B cell (primary cell): Measurements from ENCODE around the gene MORC2. TPM values are rescaled to one million over a fixed set of nuclear protein-coding genes. Genes with fewer than 3 reads are reported as not detected.

Source experiments
- ATAC-seq: fragments of 200-7000 bp; cut with Tn5 transposase; one replicate; pipeline ENCODE4 v1.10.0; 2021; ENCODE audit warnings: low read depth, mild to moderate bottlenecking, moderate number of reproducible peaks, moderate library complexity
- CTCF ChIA-PET: fragments of 350-600 bp; sonication (Branson Sonifier 250); formaldehyde crosslinking; loops from one replicate; lab custom pipeline; 2021; ENCODE audit warnings: antibody characterized with exemption, inconsistent platforms; lab: Charles Lee
- POLR2A ChIA-PET: fragments of 350-600 bp; sonication (Branson Sonifier 250); formaldehyde crosslinking; loops from one replicate; lab custom pipeline; 2021; ENCODE audit warnings: antibody characterized with exemption; lab: Charles Lee
- DNase-seq: peaks from one replicate; pipeline ENCODE4 v3.0.0; 2013
- H2AFZ ChIP-seq: 2 replicates; pipeline ENCODE4 v1.6.1; 2012; ENCODE audit warnings: mild to moderate bottlenecking, low read depth, low read length; ENCODE audit not compliant: insufficient read depth, poor library complexity, severe bottlenecking
- H3K27ac ChIP-seq, 2 donors: 1 replicate in 1 of 2; 2 replicates in 1 of 2; pipeline ENCODE4 v1.5.1; 2012 to 2013; ENCODE audit warnings: low read length in 2 of 2, mild to moderate bottlenecking in 2 of 2, moderate library complexity in 1 of 2
- H3K27me3 ChIP-seq, 4 experiments: fragments of 200-600 bp in 1 of 4; sonication (generic) in 1 of 4; replicated peaks in 1 of 4; 1 replicate in 2 of 4; 2 replicates in 2 of 4; pipeline versions ENCODE4 v1.6.1 to v1.7.0; 2013 to 2016; ENCODE audit warnings: low read length in 3 of 4, mild to moderate bottlenecking in 2 of 4, mixed read lengths in 1 of 4, moderate library complexity in 1 of 4; ENCODE audit not compliant: insufficient read depth in 4 of 4, control insufficient read depth in 3 of 4; ENCODE audit errors: control extremely low read depth in 1 of 4
- H3K36me3 ChIP-seq, 2 experiments: replicated peaks in 1 of 2; 1 replicate in 1 of 2; 2 replicates in 1 of 2; pipeline versions ENCODE4 v1.6.1 to v1.7.1; 2013; ENCODE audit warnings: low read length in 1 of 2; ENCODE audit not compliant: insufficient read depth in 2 of 2, control insufficient read depth in 1 of 2; ENCODE audit errors: control extremely low read depth in 1 of 2, extremely low read depth in 1 of 2
- H3K4me1 ChIP-seq, 2 donors: fragments of 200-600 bp in 1 of 2; sonication (generic) in 1 of 2; 1 replicate in 1 of 2; 2 replicates in 1 of 2; pipeline versions ENCODE4 v1.5.1 to v1.6.1; 2013 to 2017; ENCODE audit warnings: low read length in 2 of 2; ENCODE audit not compliant: control insufficient read depth in 2 of 2, insufficient read depth in 2 of 2
- H3K4me2 ChIP-seq: replicated peaks from 2 replicates; pipeline ENCODE3; 2012; ENCODE audit warnings: mild to moderate bottlenecking, low read depth, low read length; ENCODE audit not compliant: poor library complexity, severe bottlenecking
- H3K4me3 ChIP-seq, 5 experiments: fragments of 200-600 bp in 1 of 5; sonication (generic) in 1 of 5; 1 replicate in 3 of 5; 2 replicates in 2 of 5; pipeline versions ENCODE4 v1.5.1 to v1.7.0; 2011 to 2016; ENCODE audit warnings: low read length in 4 of 5, mild to moderate bottlenecking in 4 of 5, low read depth in 2 of 5, control low read depth in 1 of 5, moderate library complexity in 1 of 5; ENCODE audit not compliant: insufficient read depth in 1 of 5; ENCODE audit errors: control extremely low read depth in 1 of 5, extremely low read depth in 1 of 5
- H3K79me2 ChIP-seq: fragments of 200-600 bp; sonication (generic); one replicate; pipeline ENCODE4 v1.6.0; 2016; ENCODE audit warnings: low read length; ENCODE audit not compliant: control insufficient read depth, insufficient read depth
- H3K9ac ChIP-seq: fragments of 200-600 bp; sonication (generic); 2 replicates; pipeline ENCODE4 v1.6.1; 2017; ENCODE audit warnings: mild to moderate bottlenecking, low read length, moderate library complexity
- H3K9me3 ChIP-seq, 3 donors: one replicate each; pipeline versions ENCODE4 v1.6.1 to v1.7.1; 2013; ENCODE audit warnings: low read length in 2 of 3; ENCODE audit not compliant: control insufficient read depth in 2 of 3, insufficient read depth in 1 of 3; ENCODE audit errors: control extremely low read depth in 1 of 3
- H4K20me1 ChIP-seq: 2 replicates; pipeline ENCODE4 v1.6.0; 2012; ENCODE audit warnings: mild to moderate bottlenecking, low read length; ENCODE audit not compliant: insufficient read depth, control insufficient read depth, poor library complexity, severe bottlenecking
- H3K27ac Mint-ChIP-seq: one replicate; pipeline ENCODE4 v1.8.0; 2021; ENCODE audit warnings: mixed read lengths
- H3K27me3 Mint-ChIP-seq: one replicate; pipeline ENCODE4 v1.8.0; 2021; ENCODE audit warnings: mixed read lengths
- H3K4me1 Mint-ChIP-seq: one replicate; pipeline ENCODE4 v1.8.0; 2021; ENCODE audit warnings: mixed read lengths
- H3K4me3 Mint-ChIP-seq: one replicate; pipeline ENCODE4 v1.8.0; 2021; ENCODE audit warnings: mixed read lengths
- H3K9me3 Mint-ChIP-seq: one replicate; pipeline ENCODE4 v1.8.0; 2022; ENCODE audit warnings: mixed read lengths; ENCODE audit not compliant: insufficient read depth
- CTCF ChIP-seq: fragments of 200-600 bp; IDR thresholded peaks from one replicate; pipeline ENCODE4 v1.8.0; 2022; ENCODE audit warnings: antibody characterized with exemption, mild to moderate bottlenecking
- EZH2 ChIP-seq: IDR thresholded peaks from 2 replicates; pipeline ENCODE4 v1.6.1; 2012; ENCODE audit warnings: borderline replicate concordance, low read depth, mild to moderate bottlenecking, moderate library complexity, low read length; ENCODE audit not compliant: insufficient read depth, poor library complexity, severe bottlenecking
- WGBS: methylation state at CpG from one replicate; pipeline ENCODE4 v1.1.5; 2013; ENCODE audit warnings: missing lambda C conversion rate; ENCODE audit not compliant: insufficient coverage; 5-methylcytosine and 5-hydroxymethylcytosine counted together
- intact Hi-C: fragments of 100-400 bp; cut with micrococcal nuclease; formaldehyde crosslinking; loops from one replicate; pipeline ENCODE4 v1.10.0; 2022
- polyA plus RNA-seq: library from polyadenylated mRNA; depleted of rRNA; stranded (reverse); fragments of >200 nt; gene quantifications from 2 replicates; pipeline ENCODE4 v1.2.3, GENCODE V29; 2012
- total RNA-seq, 2 donors: library from RNA; stranded (reverse); fragments of 120-200 nt in 1 of 2; gene quantifications; 1 replicate in 1 of 2; 2 replicates in 1 of 2; pipeline versions ENCODE4 v1.2.3 to v1.2.4, GENCODE V29; 2013 to 2022

MORC2 gene
- total and polyA plus RNA-seq, 2 donors (not counting 1 experiment from before 2014, with no cell fraction given): 10.1 to 25.0 TPM

- Histone ChIP-seq H3K4me2 (no peak overlapping the region), H4K20me1 (no peaks in the 10 kb centered on the region), H3K79me2 (no peaks in the 10 kb centered on the region), H3K9ac (no peak overlapping the region), H3K9me3 (no peaks in the 10 kb centered on the region), H3K36me3 (peaks cover 0 to 91% of the 10 kb centered on the region in 2 experiments), H3K27me3 (no peaks in the 10 kb centered on the region), H3K4me1 (no peaks in the 10 kb centered on the region), H3K27ac (no peak overlapping the region), H3K4me3 (no peak overlapping the region), H2AFZ (no peak overlapping the region)
- ChIA-PET CTCF (no interaction called here), POLR2A (no interaction called here)
- no peaks in the 10 kb centered on the region for H3K9me3 Mint-ChIP-seq
- no peak overlapping the region for H3K4me3 Mint-ChIP-seq
- intact Hi-C loops: no loop called here
- DNase-seq (no peak), ATAC-seq (no peak)
- H3K27me3 Mint-ChIP-seq: no peaks in the 10 kb centered on the region
- 60% methylated on average over 6 of the region's 7 CpGs for WGBS
- no peaks in the 10 kb centered on the region for H3K4me1 Mint-ChIP-seq
- no peak overlapping the region for H3K27ac Mint-ChIP-seq
- no peak for TF ChIP-seq EZH2
- TF ChIP-seq CTCF: no peak
These were observed 27.8 kb downstream of the MORC2 start for GRCh38 chr22:30940685-30941362.

GRCh38 chr22:30934053-30934452 is 34.5 kb downstream of the MORC2 start:
- H3K9ac ChIP-seq: no peak overlapping the region
- H3K36me3 ChIP-seq: peaks cover 2 to 77% of the 10 kb centered on the region in 2 experiments
- no peaks in the 10 kb centered on the region for H3K27me3 ChIP-seq
- CTCF ChIA-PET: no interaction called here
- no peak overlapping the region for H3K4me2 ChIP-seq
- POLR2A ChIA-PET: no interaction called here
- no peaks in the 10 kb centered on the region for H3K79me2 ChIP-seq
- no peaks in the 10 kb centered on the region for H3K27me3 Mint-ChIP-seq
- H3K4me1 ChIP-seq: no peaks in the 10 kb centered on the region
- no peak for DNase-seq
- H2AFZ ChIP-seq: no peak overlapping the region
- H3K27ac ChIP-seq: no peak overlapping the region
- intact Hi-C loops: no loop called here
- no peak for ATAC-seq
- no peak overlapping the region for H3K4me3 Mint-ChIP-seq
- TF ChIP-seq EZH2 (no peak), CTCF (no peak)
- H3K9me3 ChIP-seq: no peaks in the 10 kb centered on the region
- H3K4me3 ChIP-seq: no peak overlapping the region
- H3K4me1 Mint-ChIP-seq: no peaks in the 10 kb centered on the region
- H4K20me1 ChIP-seq: no peaks in the 10 kb centered on the region
- H3K27ac Mint-ChIP-seq: no peak overlapping the region
- no peaks in the 10 kb centered on the region for H3K9me3 Mint-ChIP-seq
- WGBS: 98% methylated on average over 8 of the region's 8 CpGs
